GM20000 (cell line): ENCODE measurements around the gene RPS6KA1.

Experiments
- DNase-seq: peaks from one replicate; pipeline ENCODE4 v3.0.0; 2012; ENCODE audit warnings: low spot score
- TF ChIP-seq, protein P1 (sequence below): IDR thresholded peaks from 2 replicates; pipeline ENCODE4 v1.5.1; 2012; ENCODE audit warnings: mild to moderate bottlenecking, control low read depth; ENCODE audit errors: extremely low read depth, missing control alignments

Gene RPS6KA1

GRCh38 chr1:26521669-26522030, 7.9 kb upstream of the RPS6KA1 start:
- no peak for DNase-seq
- TF ChIP-seq, protein P1, sequence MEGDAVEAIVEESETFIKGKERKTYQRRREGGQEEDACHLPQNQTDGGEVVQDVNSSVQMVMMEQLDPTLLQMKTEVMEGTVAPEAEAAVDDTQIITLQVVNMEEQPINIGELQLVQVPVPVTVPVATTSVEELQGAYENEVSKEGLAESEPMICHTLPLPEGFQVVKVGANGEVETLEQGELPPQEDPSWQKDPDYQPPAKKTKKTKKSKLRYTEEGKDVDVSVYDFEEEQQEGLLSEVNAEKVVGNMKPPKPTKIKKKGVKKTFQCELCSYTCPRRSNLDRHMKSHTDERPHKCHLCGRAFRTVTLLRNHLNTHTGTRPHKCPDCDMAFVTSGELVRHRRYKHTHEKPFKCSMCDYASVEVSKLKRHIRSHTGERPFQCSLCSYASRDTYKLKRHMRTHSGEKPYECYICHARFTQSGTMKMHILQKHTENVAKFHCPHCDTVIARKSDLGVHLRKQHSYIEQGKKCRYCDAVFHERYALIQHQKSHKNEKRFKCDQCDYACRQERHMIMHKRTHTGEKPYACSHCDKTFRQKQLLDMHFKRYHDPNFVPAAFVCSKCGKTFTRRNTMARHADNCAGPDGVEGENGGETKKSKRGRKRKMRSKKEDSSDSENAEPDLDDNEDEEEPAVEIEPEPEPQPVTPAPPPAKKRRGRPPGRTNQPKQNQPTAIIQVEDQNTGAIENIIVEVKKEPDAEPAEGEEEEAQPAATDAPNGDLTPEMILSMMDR: no peak

DNA sequence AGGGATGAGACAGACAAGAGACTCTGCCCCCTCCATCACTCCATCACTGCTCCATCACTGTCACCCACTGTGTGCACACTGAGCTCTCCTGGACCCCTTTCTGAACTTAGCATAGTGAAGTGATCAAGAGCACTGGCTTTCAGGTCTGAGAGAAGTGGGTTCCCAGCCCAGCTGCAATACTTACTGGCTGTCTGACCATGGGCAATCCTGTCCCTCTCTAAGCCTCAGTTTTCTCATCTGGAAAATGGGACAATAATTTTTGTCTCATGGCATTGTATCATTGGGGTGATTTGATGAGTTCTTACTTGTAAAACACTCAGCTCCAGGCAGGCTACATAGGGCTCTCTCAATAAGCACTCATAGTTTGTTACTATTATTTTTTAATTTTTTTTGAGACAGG, 7.5 kb upstream of the RPS6KA1 start:
- DNase-seq: no peak
- TF ChIP-seq, protein P1: no peak

GRCh38 chr1:26524181-26524580, 5.4 kb upstream of the RPS6KA1 start:
- no peak for DNase-seq
- TF ChIP-seq, protein P1: no peak

DNA sequence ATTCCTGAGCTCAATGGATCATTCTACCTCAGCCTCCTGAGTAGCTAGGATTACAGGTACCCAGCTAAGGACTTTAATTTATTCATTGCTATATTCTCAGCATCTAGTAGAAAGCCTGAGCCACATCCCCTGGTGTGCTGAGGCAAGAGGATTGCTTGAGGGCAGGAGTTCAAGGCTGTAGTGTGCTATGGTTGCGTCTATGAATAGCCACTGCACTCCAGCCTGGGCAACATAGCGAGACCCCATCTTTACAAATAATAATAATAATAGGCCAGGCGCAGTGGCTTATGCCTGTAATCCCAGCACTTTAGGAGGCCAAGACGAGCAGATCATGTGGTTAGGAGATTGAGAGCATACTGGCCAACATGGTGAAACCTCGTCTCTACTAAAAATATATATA, 3.3 kb upstream of the RPS6KA1 start:
- TF ChIP-seq, protein P1: no peak
- no peak for DNase-seq

GRCh38 chr1:26529405-26529654, 231 bp upstream of the RPS6KA1 start:
- TF ChIP-seq, protein P1: no peak
- no peak for DNase-seq

- TF ChIP-seq, protein P1: no peak
- no peak for DNase-seq
These were observed 891 bp downstream of the RPS6KA1 start for GRCh38 chr1:26530410-26530894.

GRCh38 chr1:26530895-26531598, 1.5 kb downstream of the RPS6KA1 start:
- DNase-seq: peak; percentile 66
- TF ChIP-seq, protein P1: peak; percentile 3
